HG02623 (cell line): ENCODE data around the gene KIAA1549.
"Not testable (repeated sequence)": the region's sequence is repeated elsewhere in the genome, so short reads cannot be mapped to it uniquely, and the experiment has no call there.

Experiments
- ATAC-seq: cut with Tn5 transposase; IDR thresholded peaks from one replicate; pipeline ENCODE4 v1.9.1; 2021; ENCODE audit warnings: moderate library complexity; ENCODE audit not compliant: unreplicated experiment

Gene KIAA1549

DNA sequence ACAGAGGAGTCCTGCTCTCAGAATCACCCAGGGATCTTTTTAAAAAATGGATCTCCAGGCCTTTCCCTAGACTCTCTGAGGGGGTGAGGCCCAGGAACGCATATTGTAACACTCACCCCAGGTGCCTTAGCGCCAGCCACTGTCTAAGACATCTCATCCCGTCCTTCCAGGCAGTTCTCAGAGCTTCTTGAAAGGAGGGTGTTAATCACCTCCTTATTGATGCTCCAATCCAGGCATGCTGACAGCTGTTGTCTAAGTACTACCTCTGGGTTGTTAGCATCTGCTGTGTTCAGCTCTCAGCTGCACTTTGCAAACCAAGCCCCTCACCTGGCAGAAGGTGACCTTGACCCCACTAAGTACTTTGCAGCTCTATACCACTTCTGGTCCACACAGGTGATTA, 36.0 kb downstream of the KIAA1549 start:
- ATAC-seq, result no peak

DNA sequence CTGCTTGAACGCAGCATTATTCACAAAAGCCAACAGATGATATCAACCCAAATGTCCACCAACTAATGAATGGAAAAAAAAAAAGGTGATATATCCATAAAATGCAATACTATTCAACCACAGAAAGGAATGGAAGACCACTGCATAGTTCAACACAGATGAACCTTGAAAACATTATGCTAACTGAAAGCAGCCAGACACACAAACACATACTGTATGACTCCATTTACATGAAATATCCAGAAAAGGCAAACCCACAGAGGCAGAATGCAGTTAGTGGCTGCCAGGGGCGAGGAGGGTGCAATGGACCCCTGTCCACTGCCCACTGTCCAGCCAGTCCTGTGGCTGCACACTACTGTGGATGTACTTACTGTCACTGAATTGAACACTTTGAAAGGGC, 36.6 kb downstream of the KIAA1549 start:
- no peak for ATAC-seq

DNA sequence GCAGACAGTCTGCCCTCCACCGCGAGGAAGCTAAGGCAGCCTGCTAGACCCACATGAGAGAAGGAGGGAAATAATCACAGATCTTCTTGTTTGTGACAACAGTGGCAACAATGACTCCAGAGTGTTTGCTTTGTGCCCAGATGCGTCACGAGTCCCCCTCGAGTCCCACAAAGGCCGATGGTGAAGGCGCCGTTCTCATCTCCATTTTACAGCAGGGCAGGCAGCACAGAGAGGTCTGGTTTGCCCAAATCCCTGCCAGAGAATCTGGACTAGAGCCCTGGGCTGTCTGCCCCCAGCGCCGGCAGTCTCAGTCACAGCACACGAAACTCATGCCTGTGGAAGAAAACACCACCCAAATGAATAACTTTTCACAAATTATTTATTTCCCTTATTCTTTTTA, 38.1 kb downstream of the KIAA1549 start:
- ATAC-seq, result no peak

DNA sequence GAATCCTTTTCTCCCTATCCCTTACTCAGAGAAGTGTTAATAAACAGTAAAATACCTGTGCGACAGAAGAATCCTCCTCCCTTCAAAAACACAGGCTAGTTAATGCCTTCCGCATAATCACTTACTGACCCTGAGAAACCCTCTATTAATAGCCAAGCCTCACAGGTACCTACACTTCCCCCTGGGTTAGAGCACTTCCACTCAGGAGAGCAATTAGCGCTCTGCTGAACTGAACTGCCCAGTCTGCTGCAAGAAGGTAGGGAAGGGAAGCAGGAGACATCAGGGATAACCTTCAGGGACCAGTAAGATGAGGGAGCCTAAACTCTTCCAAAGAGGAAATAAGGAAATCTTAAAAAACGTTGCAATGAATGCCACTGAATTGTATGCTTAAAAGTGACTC, 39.6 kb downstream of the KIAA1549 start:
- no peak for ATAC-seq

DNA sequence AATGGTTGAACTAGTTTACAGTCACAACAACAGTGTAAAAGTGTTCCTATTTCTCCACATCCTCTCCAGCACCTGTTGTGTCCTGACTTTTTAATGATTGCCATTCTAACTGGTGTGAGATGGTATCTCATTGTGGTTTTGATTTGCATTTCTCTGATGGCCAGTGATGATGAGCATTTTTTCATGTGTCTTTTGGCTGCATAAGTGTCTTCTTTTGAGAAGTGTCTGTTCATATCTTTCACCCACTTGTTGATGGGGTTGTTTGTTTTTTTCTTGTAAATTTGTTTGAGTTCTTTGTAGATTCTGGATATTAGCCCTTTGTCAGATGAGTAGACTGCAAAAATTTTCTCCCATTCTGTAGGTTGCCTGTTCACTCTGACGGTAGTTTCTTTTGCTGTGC, 40.6 kb downstream of the KIAA1549 start:
- ATAC-seq, result not testable (repeated sequence)

DNA sequence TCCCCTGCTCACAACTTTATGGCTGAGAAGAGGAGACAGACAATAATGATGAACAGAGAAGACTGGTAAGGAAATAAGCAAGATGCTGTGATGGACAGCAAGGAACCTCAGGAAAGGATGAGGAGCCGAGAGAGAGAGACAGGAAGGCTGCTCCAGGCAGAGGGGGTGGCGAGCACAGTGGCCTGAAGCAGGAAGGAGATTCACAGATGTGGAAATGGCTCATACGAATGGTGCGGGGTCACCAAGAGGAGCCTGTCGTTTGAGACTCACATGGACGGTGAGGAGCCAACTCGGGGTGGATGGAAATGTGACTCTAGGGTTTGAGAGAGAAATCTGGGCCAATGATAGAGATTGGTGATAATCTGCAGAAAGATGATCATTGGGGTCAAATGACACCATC, 43.7 kb downstream of the KIAA1549 start:
- no peak for ATAC-seq

DNA sequence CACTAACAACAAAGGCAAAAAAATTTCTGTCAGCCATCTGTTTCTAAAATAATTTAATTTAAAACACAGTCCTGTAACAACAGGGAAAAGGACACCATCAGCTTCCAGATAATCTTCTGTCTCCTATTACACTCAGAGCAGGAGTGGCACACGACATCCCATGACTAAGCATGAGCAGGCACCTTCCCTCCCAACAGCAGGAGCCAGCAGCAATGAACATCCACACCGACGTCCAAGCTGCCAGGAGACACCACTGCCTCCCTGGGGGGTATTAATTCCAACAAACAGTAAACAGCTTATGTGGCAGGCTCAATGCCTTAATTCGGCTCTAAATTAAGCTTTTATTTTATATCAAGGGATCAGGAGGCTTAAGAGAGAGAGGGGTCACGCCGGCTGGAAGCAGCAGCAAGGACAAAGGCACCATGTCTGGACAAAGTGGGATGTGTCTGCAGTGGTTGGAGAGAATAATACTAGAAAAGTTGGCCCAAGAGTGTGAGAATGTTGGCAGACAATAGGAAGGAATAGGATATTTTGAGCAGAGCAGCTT, 45.7 kb downstream of the KIAA1549 start:
- no peak for ATAC-seq

DNA sequence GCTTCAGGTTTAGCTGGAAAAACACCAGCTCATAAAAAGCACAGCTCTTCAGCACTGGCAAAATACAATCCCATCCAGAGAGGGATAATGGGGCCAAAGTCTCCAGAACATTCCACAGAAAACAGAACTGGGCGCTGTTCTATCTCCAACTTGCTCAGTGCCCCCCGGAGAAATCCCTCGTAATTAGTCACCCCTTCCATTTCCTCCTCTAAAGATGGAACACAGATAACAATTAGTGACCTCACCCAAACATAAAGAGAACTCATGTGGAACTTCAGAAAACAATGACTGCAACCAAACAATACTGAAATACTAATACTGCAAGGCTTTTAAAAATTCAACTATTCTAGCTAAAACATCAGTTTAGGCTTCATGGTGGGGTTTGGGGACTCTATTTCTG, 46.3 kb downstream of the KIAA1549 start:
- ATAC-seq, result no peak

DNA sequence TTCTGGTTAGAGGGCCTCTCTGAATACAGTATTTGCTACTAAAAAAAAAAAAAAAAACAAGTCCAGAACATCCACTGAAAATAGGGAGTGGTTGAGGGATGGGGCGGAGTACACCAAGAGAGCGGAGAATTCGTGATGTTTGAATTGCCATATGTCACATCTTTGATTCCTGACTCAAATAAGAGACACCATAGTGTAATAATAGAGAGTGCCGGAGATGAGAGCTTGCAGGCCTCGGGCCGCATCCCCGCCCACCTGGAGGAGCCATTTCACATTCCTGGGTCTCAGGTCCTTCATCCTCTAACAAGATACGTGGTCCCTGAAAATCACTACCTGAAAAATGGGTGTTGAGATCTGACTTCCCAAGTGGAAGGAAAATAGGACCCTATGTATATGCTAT, 46.8 kb downstream of the KIAA1549 start:
- ATAC-seq, result no peak

DNA sequence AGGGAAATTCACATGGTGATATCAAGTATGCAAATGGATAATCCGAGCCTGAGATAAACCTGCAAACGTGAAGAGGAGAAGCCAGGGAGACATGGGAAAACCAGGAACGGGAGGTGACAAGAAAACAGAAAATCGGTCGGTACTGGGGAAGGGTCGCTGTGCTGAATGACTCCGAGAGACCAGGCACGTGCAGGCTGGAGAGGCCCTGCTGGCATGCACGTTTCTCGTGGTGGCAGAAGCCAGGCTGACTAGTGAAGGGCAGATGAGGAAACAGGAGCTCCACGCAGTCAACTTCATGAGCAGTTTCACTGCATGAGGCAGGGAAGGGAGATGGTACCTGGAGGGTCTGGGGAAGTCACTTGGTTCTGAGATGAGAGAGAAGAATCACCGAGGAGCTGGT, 48.3 kb downstream of the KIAA1549 start:
- no peak for ATAC-seq

DNA sequence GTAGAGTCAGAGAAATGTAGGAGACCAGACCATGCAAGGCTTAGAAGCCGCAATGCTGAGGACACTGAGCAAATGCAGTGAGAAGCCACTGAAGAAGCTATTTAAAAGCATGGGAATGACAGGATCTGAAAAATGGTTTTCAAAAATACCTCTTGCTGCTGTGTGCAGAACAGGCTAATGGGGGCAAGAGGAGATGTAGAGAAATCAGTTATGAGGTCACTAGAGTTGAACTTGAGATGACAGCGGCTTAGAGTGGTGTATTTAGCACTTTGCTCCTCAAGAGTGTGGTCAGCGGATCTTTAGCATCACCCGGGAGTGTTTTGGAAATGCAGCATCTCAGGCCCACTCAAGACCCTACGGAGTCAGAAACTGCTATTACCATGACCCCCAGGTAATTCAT, 48.8 kb downstream of the KIAA1549 start:
- no peak for ATAC-seq

DNA sequence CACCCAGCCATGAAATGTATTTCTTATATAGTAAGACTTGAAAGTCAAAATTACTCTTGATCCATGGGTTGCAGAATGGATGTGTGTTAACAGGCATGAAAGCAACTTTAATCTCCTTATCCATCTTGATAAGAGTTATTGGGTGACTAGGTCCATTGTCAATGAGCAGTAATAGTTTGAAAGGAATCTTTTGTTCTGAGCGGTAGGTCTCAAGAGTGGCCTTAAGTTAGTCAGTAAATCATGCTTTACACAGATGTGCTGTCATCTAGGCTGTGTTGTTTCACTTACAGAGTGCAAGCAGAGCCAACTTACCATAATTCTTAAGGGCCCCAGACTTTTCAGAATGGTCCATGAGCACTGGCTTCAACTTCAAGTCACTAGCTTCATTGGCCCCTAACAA, 51.2 kb downstream of the KIAA1549 start:
- no peak for ATAC-seq

DNA sequence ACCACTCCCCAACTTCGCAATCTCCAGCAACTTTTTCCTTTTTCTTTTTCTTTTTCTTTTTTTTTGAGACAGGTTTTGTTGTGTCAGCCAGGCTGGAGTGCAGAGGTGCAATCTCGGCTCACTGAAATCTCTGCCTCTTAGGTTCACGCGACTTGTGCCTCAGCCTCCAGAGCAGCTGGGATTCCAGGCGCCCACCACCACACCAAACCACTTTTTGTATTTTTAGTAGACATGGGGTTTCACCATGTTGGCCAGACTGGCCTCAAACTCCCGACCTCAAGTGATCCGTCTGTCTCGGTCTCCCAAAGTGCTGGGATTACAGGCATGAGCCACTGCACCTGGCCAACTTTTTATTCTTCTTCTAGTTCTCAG, 55.0 kb downstream of the KIAA1549 start:
- no peak for ATAC-seq

DNA sequence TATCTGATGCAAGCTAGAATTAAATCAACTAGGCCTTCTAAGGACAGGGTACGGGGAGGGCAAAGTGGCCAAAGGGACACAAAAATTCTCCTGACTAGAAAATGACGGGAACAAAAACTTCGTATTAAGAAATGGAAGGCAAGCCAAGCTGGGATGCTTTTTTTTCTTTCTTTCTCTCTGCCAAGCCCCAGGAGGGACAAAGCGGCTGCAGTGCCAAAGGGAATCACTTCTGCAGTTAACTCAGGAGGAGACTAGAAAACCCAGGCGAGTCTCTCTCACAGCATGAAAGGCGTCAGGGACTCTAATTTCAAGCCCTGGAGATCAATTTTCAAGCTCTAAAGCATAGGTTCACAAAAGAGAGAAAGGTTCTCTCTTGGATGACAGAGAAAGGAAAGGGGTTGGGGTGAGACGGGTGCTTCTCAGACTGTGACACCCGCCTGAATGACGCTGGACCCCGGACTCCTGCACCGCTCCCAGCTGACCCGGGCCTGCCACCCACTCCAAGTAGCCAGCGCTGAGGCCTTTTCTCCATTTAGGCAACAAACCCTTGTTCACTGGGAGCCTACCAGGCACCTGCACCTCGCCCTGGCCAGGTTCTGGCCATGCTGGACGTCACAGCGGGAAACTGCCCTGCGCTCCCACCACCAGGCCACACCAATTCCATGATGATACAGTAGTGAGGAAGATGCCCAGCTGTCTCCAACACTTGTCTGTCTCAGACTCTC, 56.5 kb downstream of the KIAA1549 start:
- no peak for ATAC-seq

DNA sequence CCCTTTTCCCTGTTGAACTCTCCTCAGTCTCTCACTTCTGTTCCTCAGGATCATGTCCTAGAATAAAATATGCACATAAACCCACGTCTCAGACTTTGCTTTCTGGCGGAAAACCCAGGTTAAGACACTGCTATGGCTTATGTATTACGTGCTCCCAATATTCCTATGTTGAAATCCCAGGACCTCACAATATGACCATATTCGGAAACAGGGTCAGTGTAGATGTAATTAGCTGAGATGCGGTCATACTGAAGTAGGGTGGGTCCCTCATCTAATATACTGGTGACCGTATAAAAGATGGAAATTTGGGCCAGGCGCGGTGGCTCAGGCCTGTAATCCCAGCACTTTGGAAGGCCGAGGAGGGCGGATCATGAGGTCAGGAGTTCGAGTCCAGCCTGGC, 59.9 kb downstream of the KIAA1549 start:
- no peak for ATAC-seq

DNA sequence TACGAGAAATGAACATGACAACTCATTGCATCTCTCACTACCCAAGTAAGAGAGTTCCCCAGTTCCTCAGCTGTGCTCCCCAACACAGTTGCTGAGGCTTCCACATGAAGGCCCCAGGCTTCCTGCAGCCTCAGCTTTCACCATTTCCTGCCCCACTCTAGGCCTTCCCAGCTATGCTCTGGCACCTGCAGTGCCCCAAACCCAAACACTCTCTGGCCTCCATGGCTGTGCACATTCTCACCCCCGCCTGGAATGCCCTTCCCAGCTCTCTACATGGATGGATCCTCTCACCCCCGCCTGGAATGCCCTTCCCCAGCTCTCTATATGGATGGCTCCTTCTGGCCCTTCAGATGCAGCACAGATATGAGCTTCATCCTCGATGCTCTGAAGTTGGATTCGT, 61.3 kb downstream of the KIAA1549 start:
- ATAC-seq, result no peak

DNA sequence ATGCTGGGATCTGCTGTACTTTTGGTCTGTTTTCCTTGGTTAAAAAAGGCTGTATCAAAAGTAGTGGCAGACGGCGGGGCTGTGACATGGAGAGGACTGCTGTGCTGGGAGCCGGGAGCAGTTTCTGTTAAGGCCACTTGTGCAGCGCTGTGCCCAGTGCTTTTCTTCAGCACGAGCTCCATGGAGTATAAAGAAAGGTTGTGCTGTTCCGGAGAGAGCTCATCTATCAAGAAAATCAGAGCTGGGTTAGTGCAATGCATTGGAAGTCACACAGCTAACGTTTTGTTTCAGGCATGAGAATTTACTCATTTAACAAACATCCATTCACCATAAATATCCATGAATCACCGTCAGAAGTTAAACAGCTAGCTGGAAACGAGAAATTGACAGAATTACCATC, 62.0 kb downstream of the KIAA1549 start:
- ATAC-seq, result no peak

DNA sequence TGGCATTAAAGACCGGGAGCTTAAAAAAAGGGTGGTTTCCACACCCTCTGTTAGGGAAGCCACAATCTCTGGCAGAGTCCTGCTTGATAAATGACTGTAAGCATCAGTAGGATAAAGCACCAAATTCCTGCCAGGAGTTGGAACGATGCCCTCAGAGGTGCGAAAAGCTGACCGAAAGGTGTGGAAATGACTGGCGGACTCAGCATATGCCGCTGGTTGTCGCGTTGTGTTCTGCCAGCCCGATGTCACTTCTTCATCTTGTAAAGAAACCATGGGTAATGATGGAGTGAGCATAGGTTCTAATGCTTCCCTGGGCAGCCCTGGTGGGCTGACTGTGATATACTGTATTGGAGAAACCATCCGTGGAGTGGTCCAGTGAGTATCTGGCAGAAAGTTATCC, 62.4 kb downstream of the KIAA1549 start:
- ATAC-seq, result no peak

DNA sequence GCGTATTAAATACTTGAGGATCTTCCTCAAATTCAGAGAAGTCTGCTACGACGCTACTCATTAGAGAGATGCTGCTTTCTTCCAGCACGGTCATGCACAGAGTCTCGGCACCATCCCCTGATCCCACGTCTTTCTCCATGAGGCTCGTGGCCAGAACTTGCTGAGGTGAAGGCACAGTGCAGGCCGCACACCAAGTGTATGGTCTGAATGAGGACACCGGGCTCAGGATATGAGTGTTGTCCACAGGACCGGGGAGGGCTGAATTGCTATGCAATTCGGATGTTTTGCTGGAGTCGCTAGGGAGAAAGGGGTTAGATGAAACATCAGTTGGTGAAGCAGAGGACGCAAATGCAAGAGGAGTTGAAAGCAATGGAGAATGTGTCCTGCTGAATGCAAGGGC, 63.0 kb downstream of the KIAA1549 start:
- ATAC-seq, result no peak

DNA sequence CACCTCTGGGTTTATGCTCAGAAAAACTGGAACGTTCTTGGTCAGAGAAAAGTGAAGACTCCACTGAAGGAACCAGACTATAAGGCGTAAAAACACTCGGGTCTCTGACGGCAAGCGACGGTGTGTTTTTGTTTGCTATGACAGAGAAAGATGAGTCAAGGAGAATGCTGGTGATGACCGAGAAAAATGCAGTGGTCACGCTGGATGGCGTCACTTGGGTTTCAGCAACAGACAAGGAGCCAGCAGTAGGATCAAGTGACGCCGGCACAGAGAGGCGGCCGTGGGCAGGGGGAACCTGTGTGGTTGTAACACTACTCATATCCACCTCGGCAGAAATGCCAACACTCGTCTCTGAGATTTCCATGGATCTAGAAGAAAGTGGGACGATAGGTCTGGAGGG, 63.4 kb downstream of the KIAA1549 start:
- ATAC-seq, result no peak

DNA sequence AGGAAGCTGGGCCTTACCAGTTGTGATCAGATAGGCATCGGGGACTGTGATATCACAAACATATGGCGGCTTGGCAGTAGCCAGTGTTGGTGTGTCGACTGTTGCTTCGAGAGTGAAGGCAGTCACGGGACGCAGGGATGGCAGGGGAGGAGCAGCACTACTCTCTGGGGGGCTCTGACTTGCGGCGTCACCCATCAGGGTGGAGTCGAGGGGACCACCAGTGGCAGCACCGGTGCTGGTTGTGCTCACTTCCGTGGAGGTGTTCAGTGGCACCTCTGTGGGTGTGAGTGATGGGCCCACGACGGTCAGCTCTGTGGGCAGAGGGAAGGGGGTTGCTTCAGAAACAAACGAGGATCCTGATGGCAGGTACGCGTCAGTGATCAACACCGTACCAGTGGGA, 64.5 kb downstream of the KIAA1549 start:
- no peak for ATAC-seq

DNA sequence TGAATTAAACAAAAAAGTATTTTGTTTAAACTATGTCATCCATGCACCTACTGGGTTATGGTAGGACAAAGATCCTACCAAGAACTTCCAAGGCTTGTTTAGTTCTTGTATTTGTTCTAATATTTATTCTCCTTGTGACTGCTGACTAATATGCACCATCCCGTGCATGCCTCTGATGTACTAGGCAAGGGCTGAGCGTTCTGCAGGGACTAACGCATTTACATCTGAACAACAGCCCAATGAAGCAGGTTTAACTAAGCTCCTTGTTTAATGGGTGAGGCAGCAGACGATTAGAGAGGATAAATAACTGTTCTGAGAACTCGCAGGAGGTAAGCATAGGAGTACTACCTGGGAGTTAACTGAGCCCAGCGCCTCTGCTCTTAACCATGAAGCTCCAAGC, 64.9 kb downstream of the KIAA1549 start:
- no peak for ATAC-seq

DNA sequence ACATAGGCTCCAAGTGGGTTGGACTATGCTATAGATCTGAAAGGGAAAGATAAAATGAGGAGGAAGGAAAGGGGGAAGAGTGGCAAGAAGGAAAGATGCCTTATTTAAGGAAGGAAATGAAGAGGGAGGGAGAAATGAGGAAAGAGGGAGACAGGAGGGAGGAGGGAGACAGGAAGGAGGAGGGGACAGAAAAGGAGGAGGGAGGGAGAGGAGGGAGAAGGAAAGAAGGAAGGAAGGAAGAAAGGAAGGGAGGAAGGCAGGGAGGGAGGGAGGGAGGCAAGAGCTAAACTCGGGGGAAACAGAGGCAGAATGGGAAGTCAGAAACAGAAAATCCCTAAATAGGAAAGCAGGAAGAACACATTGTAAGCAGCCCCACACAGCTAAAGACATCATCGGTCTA, 67.4 kb downstream of the KIAA1549 start:
- ATAC-seq, result no peak
